ENCODE measurements around the gene DYNLT5. TPM values are rescaled to one million over a fixed set of nuclear protein-coding genes. Genes with fewer than 3 reads are reported as not detected.

Gene DYNLT5
- total RNA-seq, 1 experiment from 2014 or later: 0.83 TPM

GRCh38 chr1:66723985-66724384 lies 28.3 kb upstream of the DYNLT5 start:
- Histone ChIP-seq H2BK12ac (ENCODE audit: insufficient read length, low read depth, low read length) (no peak overlapping the region), H4K8ac (replicated peaks; ENCODE audit: insufficient read length, low read depth, low read length) (no peak overlapping the region), H3K9me3 (ENCODE audit: control insufficient read depth, low read depth, low read length) (no peaks in the 10 kb centered on the region), H4K91ac (ENCODE audit: insufficient read length, low read depth, low read length) (no peak overlapping the region), H3K56ac (ENCODE audit: insufficient read length, low read depth, low read length) (no peak overlapping the region), H3K4me2 (ENCODE audit: insufficient read depth, insufficient read length, low read length) (no peak overlapping the region), H3K79me1 (ENCODE audit: insufficient read depth, low read depth, low read length, poor library complexity, severe bottlenecking) (no peaks in the 10 kb centered on the region), H4K20me1 (ENCODE audit: control insufficient read depth, insufficient read depth, insufficient read length) (no peaks in the 10 kb centered on the region), H2BK5ac (ENCODE audit: insufficient read length, low read length) (no peak overlapping the region), H4K5ac (ENCODE audit: insufficient read length, low read depth, low read length) (no peak overlapping the region), H3T11ph (ENCODE audit: low read length) (no peak overlapping the region), H3K23me2 (ENCODE audit: insufficient read length, low read depth, low read length, poor library complexity, severe bottlenecking) (no peaks in the 10 kb centered on the region), H3K14ac (ENCODE audit: insufficient read depth, low read length) (no peak overlapping the region), H3K9ac (ENCODE audit: extremely low read depth, insufficient read length, low read length) (no peak overlapping the region), H2BK20ac (ENCODE audit: low read depth, low read length, poor library complexity, severe bottlenecking) (no peak overlapping the region), H2BK15ac (ENCODE audit: low read depth, low read length) (no peak overlapping the region), H3K27me3 (ENCODE audit: insufficient read depth, low read length) (0 out of 2 replicates have a peak, but pooled peaks cover 2% of the 10 kb centered on the region), H3K23ac (ENCODE audit: insufficient read length, low read depth, low read length) (no peak overlapping the region), H3K79me2 (ENCODE audit: insufficient read depth, low read length) (no peaks in the 10 kb centered on the region), H2BK120ac (ENCODE audit: low read depth, low read length, poor library complexity, severe bottlenecking) (no peak overlapping the region), H3K4ac (ENCODE audit: low read depth, low read length) (no peak overlapping the region), H3K27ac (ENCODE audit: insufficient read length, low read depth, low read length) (no peak overlapping the region), H2AFZ (ENCODE audit: low read length) (no peak overlapping the region), H3K18ac (ENCODE audit: insufficient read length, low read depth, low read length) (no peak overlapping the region), H2AK5ac (ENCODE audit: insufficient read length, low read length) (no peak overlapping the region), H3K4me1 (ENCODE audit: insufficient read depth, low read length) (peaks cover 3% of the 10 kb centered on the region; the same call in 1 of the 2 replicates)
- peaks cover 3 to 4% of the 10 kb centered on the region in 2 experiments; a peak in 3 of 4 replicates for H3K4me1 Mint-ChIP-seq
- no peaks in the 10 kb centered on the region for H3K36me3 Mint-ChIP-seq (ENCODE audit: insufficient read depth in 1 of 3, low read depth in 3 of 3)
- no peak for TF ChIP-seq CTCF (conservative IDR thresholded peaks at IDR 0.05)
- no peak for DNase-seq
- H3K4me3 Mint-ChIP-seq: no peak overlapping the region
- no peak overlapping the region for H3K27ac Mint-ChIP-seq
- H3K9me3 Mint-ChIP-seq: peaks cover 0 to 4% of the 10 kb centered on the region in 2 experiments; a peak in 2 of 5 replicates
- peaks cover 7% of the 10 kb centered on the region for H3K27me3 Mint-ChIP-seq (ENCODE audit: low read depth)
